Erythroblast (primary cell): ENCODE measurements around the gene IL1R1.
"Not testable (repeated sequence)": the region's sequence is repeated elsewhere in the genome, so short reads cannot be mapped to it uniquely, and the experiment has no call there.

ENCODE experiments used
- GATA1 ChIP-seq: IDR thresholded peaks from 2 replicates; pipeline ENCODE4 v1.6.1; 2011; ENCODE audit warnings: low read depth, mild to moderate bottlenecking, control low read depth, low read length, moderate library complexity
- POLR2A ChIP-seq: IDR thresholded peaks from 2 replicates; pipeline ENCODE4 v1.6.1; 2011; ENCODE audit warnings: mild to moderate bottlenecking, low read length

GRCh38 chr2:102106813-102107740 lies 35.5 kb upstream of the IL1R1 start:
- not testable (repeated sequence) for TF ChIP-seq POLR2A, GATA1
